Stomach (tissue), 9 donors: Measurements from ENCODE around the gene DESI1. TPM values are rescaled to one million over a fixed set of nuclear protein-coding genes. Genes with fewer than 3 reads are reported as not detected.

Source experiments
- DNase-seq, 2 donors: peaks; one replicate each; pipeline versions ENCODE4 v3.0.0 to v3.0.0-alpha.2; 2013 to 2019
- H3K27ac ChIP-seq, 5 donors: fragments of 200-600 bp in 4 of 5; sonication (generic) in 4 of 5; one replicate each; pipeline ENCODE4 v1.5.1; 2013 to 2019; ENCODE audit warnings: mild to moderate bottlenecking in 1 of 5, moderate library complexity in 1 of 5
- H3K27me3 ChIP-seq, 3 donors: fragments of 200-600 bp; sonication (generic); one replicate each; pipeline ENCODE4 v1.5.1; 2017 to 2019; ENCODE audit warnings: mixed run types in 1 of 3
- H3K36me3 ChIP-seq, 4 donors: fragments of 200-600 bp; sonication (generic); 1 replicate in 3 of 4; 2 replicates in 1 of 4; pipeline ENCODE4 v1.5.1; 2016 to 2019
- H3K4me1 ChIP-seq, 4 donors: fragments of 200-600 bp; sonication (generic); one replicate each; pipeline ENCODE4 v1.5.1; 2016 to 2019
- H3K4me3 ChIP-seq, 4 donors: fragments of 200-600 bp; sonication (generic) in 3 of 4; one replicate each; pipeline ENCODE4 v1.5.1; 2016 to 2019; ENCODE audit warnings: mild to moderate bottlenecking in 1 of 4
- H3K9me3 ChIP-seq, 4 donors: fragments of 200-600 bp; sonication (generic); one replicate each; pipeline ENCODE4 v1.5.1; 2016 to 2019
- CTCF ChIP-seq, 7 experiments: fragments of 450-650 bp in 4 of 7; fragments of 200-600 bp in 3 of 7; sonication (generic) in 3 of 7; IDR thresholded peaks; one replicate each; pipeline ENCODE4 v1.5.1; 2016 to 2019; ENCODE audit warnings: antibody characterized with exemption in 7 of 7, control low read depth in 2 of 7, mild to moderate bottlenecking in 1 of 7
- EP300 ChIP-seq: sonication (generic); formaldehyde crosslinking; IDR thresholded peaks from one replicate; pipeline ENCODE4 v1.6.1; 2017; ENCODE audit warnings: antibody characterized with exemption
- POLR2A ChIP-seq, 4 donors: fragments of 450-650 bp; IDR thresholded peaks; one replicate each; pipeline ENCODE4 v1.6.1; 2016; ENCODE audit warnings: antibody characterized with exemption in 4 of 4, control low read depth in 2 of 4, mild to moderate bottlenecking in 1 of 4, moderate library complexity in 1 of 4
- POLR2AphosphoS5 ChIP-seq, 3 donors: sonication (generic); formaldehyde crosslinking; IDR thresholded peaks; one replicate each; pipeline ENCODE4 v1.6.1; 2016; ENCODE audit warnings: antibody characterized with exemption in 3 of 3
- WGBS, 5 donors: extraction: QIAGEN DNeasy Blood & Tissue Kit in 3 of 5; methylation state at CpG; one replicate each; pipeline versions ENCODE4 v1.1.5 to v1.1.7; 2013 to 2018; 5-methylcytosine and 5-hydroxymethylcytosine counted together
- intact Hi-C: fragments of 100-400 bp; cut with DNase I; formaldehyde crosslinking; loops from one replicate; pipeline ENCODE4 v1.15.1; 2023; ENCODE audit warnings: low total_unique reads
- polyA plus RNA-seq, 3 donors: library from polyadenylated mRNA; stranded (reverse); fragments of 200-250 nt; gene quantifications; one replicate each; pipeline ENCODE4 v1.2.3, GENCODE V29; 2013
- small RNA-seq, 4 donors: library from RNA; depleted of rRNA; stranded (forward); fragments of <200 nt; gene quantifications; one replicate each; pipeline ENCODE3, GENCODE V24; 2016
- total RNA-seq, 5 donors: library from RNA; depleted of rRNA; stranded (reverse); fragments of >200 nt; gene quantifications; one replicate each; pipeline versions ENCODE4 v1.1.0 to v1.2.3, GENCODE V29; 2014 to 2016
- donor health status: healthy with polysubstance abuse.
- donor health status: Bipolar disorder and iron deficiency.
- donor health status: healthy.

DESI1 gene
- total and polyA plus RNA-seq, 8 donors: 10.4 to 39.7 (median 15.8) TPM

- intact Hi-C loops: no loop called here
- DNase-seq: no peak
- WGBS, 5 donors: 75 to 86% (median 82%) methylated on average over 12 of the region's 12 CpGs
- Histone ChIP-seq H3K4me1 (peaks cover 0 to 3% (median 0%) of the 10 kb centered on the region in 4 donors), H3K27ac (no peak overlapping the region), H3K27me3 (no peaks in the 10 kb centered on the region), H3K36me3 (no peaks in the 10 kb centered on the region), H3K9me3 (no peaks in the 10 kb centered on the region), H3K4me3 (no peak overlapping the region)
- no peak for TF ChIP-seq POLR2A (IDR thresholded peaks at IDR 0.05)
- no peak for TF ChIP-seq CTCF (IDR thresholded peaks at IDR 0.05)
- TF ChIP-seq POLR2AphosphoS5 (IDR thresholded peaks at IDR 0.05): no peak
- TF ChIP-seq EP300: no peak
Observed at GRCh38 chr22:41550952-41551491, 69.8 kb downstream of the DESI1 start.

GRCh38 chr22:41548830-41549211, 72.0 kb downstream of the DESI1 start:
- Histone ChIP-seq H3K27me3 (no peaks in the 10 kb centered on the region), H3K27ac (no peak overlapping the region), H3K4me1 (peaks cover 0 to 13% (median 10%) of the 10 kb centered on the region in 4 donors), H3K9me3 (no peaks in the 10 kb centered on the region), H3K4me3 (no peak overlapping the region), H3K36me3 (no peaks in the 10 kb centered on the region)
- 82 to 95% (median 89%) methylated on average over 5 of the region's 5 CpGs for WGBS, 5 donors
- intact Hi-C loops: loop anchor here (10.0 kb wide), 1 partner anchor 46 kb away; no protein-coding TSS in a partner anchor
- no peak for DNase-seq
- TF ChIP-seq POLR2AphosphoS5 (IDR thresholded peaks at IDR 0.05) (no peak), EP300 (no peak), CTCF (IDR thresholded peaks at IDR 0.05) (no peak), POLR2A (IDR thresholded peaks at IDR 0.05) (no peak)

Small RNA genes lying within 50 kb of the gene (small RNA-seq; reads per million reads assigned to genes)
- 0 reads per million in 4 donors for gene RF00019

Other genes with a start within 250 kb of the DESI1 start
- 10 to 100 TPM in 3 of 5 donors, 1 to 10 TPM in 2; 7.0 to 29.1 (median 19.3) TPM for gene TEF, start 239.1 kb downstream of the DESI1 start, total RNA-seq
- gene TEF, start 239.1 kb downstream of the DESI1 start, polyA plus RNA-seq: 10 to 100 TPM in 1 of 3 donors, 1 to 10 TPM in 2; 6.7 to 12.2 (median 8.2) TPM
- 10 to 100 TPM; 19.8 to 42.4 (median 31.5) TPM for gene TOB2, start 174.2 kb downstream of the DESI1 start, total RNA-seq
- 10 to 100 TPM; 11.0 to 17.1 (median 13.0) TPM for gene TOB2, start 174.2 kb downstream of the DESI1 start, polyA plus RNA-seq
- gene PHF5A, start 152.4 kb downstream of the DESI1 start, total RNA-seq: 10 to 100 TPM in 4 of 5 donors, under 1 TPM in 1; 0.58 to 54.5 (median 28.8) TPM
- 10 to 100 TPM; 42.8 to 51.9 (median 48.0) TPM for gene PHF5A, start 152.4 kb downstream of the DESI1 start, polyA plus RNA-seq
- 100 to 1,000 TPM in 3 of 5 donors, 10 to 100 TPM in 2; 87.0 to 238 (median 116) TPM for gene ACO2, start 151.9 kb downstream of the DESI1 start, total RNA-seq
- gene ACO2, start 151.9 kb downstream of the DESI1 start, polyA plus RNA-seq: 10 to 100 TPM; 46.6 to 51.5 (median 51.1) TPM
- gene POLR3H, start 76.6 kb downstream of the DESI1 start, total RNA-seq: 10 to 100 TPM in 2 of 5 donors, 1 to 10 TPM in 3; 2.6 to 13.4 (median 7.1) TPM
- 10 to 100 TPM; 16.6 to 21.7 (median 16.7) TPM for gene POLR3H, start 76.6 kb downstream of the DESI1 start, polyA plus RNA-seq
- 1 to 10 TPM in 3 of 5 donors, under 1 TPM in 1, not detected in 1; 0.89 to 6.5 (median 1.4) TPM for gene CSDC2, start 60.0 kb downstream of the DESI1 start, total RNA-seq
- gene CSDC2, start 60.0 kb downstream of the DESI1 start, polyA plus RNA-seq: 1 to 10 TPM; 1.8 to 5.5 (median 2.8) TPM
- gene PMM1, start 31.2 kb downstream of the DESI1 start, total RNA-seq: 100 to 1,000 TPM in 1 of 5 donors, 10 to 100 TPM in 4; 15.2 to 131 (median 41.9) TPM
- gene PMM1, start 31.2 kb downstream of the DESI1 start, polyA plus RNA-seq: 100 to 1,000 TPM in 2 of 3 donors, 10 to 100 TPM in 1; 54.6 to 126 (median 102) TPM
- 100 to 1,000 TPM in 4 of 5 donors, 10 to 100 TPM in 1; 40.3 to 315 (median 162) TPM for gene XRCC6, start 252 bp upstream of the DESI1 start, total RNA-seq
- 100 to 1,000 TPM; 117 to 137 (median 129) TPM for gene XRCC6, start 252 bp upstream of the DESI1 start, polyA plus RNA-seq
- 100 to 1,000 TPM in 1 of 5 donors, 10 to 100 TPM in 4; 12.2 to 151 (median 60.7) TPM for gene SNU13, start 67.8 kb upstream of the DESI1 start, total RNA-seq
- gene SNU13, start 67.8 kb upstream of the DESI1 start, polyA plus RNA-seq: 100 to 1,000 TPM; 131 to 154 (median 152) TPM
- 10 to 100 TPM in 1 of 5 donors, 1 to 10 TPM in 2, not detected in 2; 1.7 to 15.2 (median 5.4) TPM for gene MEI1, start 78.5 kb upstream of the DESI1 start, total RNA-seq
- gene MEI1, start 78.5 kb upstream of the DESI1 start, polyA plus RNA-seq: 1 to 10 TPM; 1.6 to 3.7 (median 3.1) TPM
- gene CCDC134, start 179.6 kb upstream of the DESI1 start, total RNA-seq: 10 to 100 TPM in 2 of 5 donors, 1 to 10 TPM in 2, not detected in 1; 4.9 to 16.5 (median 12.1) TPM
- gene CCDC134, start 179.6 kb upstream of the DESI1 start, polyA plus RNA-seq: 1 to 10 TPM in 2 of 3 donors, not detected in 1; 1.6 to 2.5 TPM
- 100 to 1,000 TPM in 1 of 5 donors, 10 to 100 TPM in 4; 41.3 to 159 (median 91.7) TPM for gene SREBF2, start 212.1 kb upstream of the DESI1 start, total RNA-seq
- gene SREBF2, start 212.1 kb upstream of the DESI1 start, polyA plus RNA-seq: 10 to 100 TPM; 12.2 to 48.7 (median 29.8) TPM